Chondrocyte (in vitro differentiated cells): ENCODE results near the gene TRIB2. TPM values are rescaled to one million over a fixed set of nuclear protein-coding genes. Genes with fewer than 3 reads are reported as not detected.
A peak's percentile ranks its signal among the peaks of the same experiment; 100 is the strongest.

Experiments used
- DNase-seq: peaks from one replicate; pipeline ENCODE4 v3.0.0; 2021; ENCODE audit warnings: mixed read lengths, low spot score
- H3K27ac Mint-ChIP-seq: one replicate; pipeline ENCODE4 v1.8.0; 2021; ENCODE audit warnings: mild to moderate bottlenecking, moderate library complexity, mixed read lengths; ENCODE audit not compliant: unreplicated experiment
- H3K27me3 Mint-ChIP-seq: 2 replicates; pipeline ENCODE4 v1.8.0; 2021; ENCODE audit warnings: low read depth, mixed read lengths
- H3K36me3 Mint-ChIP-seq: 2 replicates; pipeline ENCODE4 v1.8.0; 2021; ENCODE audit warnings: low read depth, mixed read lengths
- H3K4me1 Mint-ChIP-seq: 2 replicates; pipeline ENCODE4 v1.8.0; 2021; ENCODE audit warnings: low read depth, mild to moderate bottlenecking, mixed read lengths
- H3K4me3 Mint-ChIP-seq: one replicate; pipeline ENCODE4 v1.8.0; 2021; ENCODE audit warnings: mild to moderate bottlenecking, moderate library complexity, mixed read lengths; ENCODE audit not compliant: unreplicated experiment
- H3K9me3 Mint-ChIP-seq: 2 replicates; pipeline ENCODE4 v1.8.0; 2021; ENCODE audit warnings: low read depth, mixed read lengths
- microRNA-seq: library from miRNA; unstranded; fragments of <30 nt; microRNA quantifications from one replicate; pipeline ENCODE4 v1.2.0, GENCODE V29; 2020; ENCODE audit warnings: borderline number of aligned reads
- total RNA-seq: library from RNA; stranded (reverse); gene quantifications from 3 replicates; pipeline ENCODE4 v1.2.1, GENCODE V29; 2021
- TF ChIP-seq, protein P1 (sequence below): fragments of 200-600 bp; sonication (generic); IDR thresholded peaks from 2 replicates; pipeline ENCODE4 v1.5.0; 2021; ENCODE audit warnings: antibody characterized with exemption, mild to moderate bottlenecking, moderate library complexity

Gene TRIB2
- total RNA-seq, 1 donor from 2014 or later, result 37.5 TPM

DNA sequence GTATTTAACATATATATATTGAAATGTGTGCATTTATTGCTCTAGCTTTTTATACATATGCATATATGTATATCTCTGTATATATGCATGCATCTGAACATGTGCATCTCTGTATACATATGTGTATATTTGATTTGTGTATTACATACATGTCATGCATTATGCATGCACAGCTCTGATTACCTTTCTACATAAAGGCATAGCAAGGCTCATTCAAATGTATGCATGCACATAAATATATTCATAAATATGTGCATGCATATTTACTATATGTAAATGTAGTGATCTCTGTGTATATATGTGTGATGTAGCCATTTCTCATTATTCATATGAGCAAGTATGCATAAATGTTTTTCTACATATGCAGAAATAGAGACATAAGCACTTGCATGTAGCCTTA is 64.6 kb downstream of the TRIB2 start:
- no peak for DNase-seq
- H3K27ac Mint-ChIP-seq, result no peak overlapping the region
- no peaks in the 10 kb centered on the region for H3K36me3 Mint-ChIP-seq
- H3K4me1 Mint-ChIP-seq, result no peaks in the 10 kb centered on the region
- no peaks in the 10 kb centered on the region for H3K9me3 Mint-ChIP-seq
- H3K27me3 Mint-ChIP-seq, result no peaks in the 10 kb centered on the region
- TF ChIP-seq, protein P1, sequence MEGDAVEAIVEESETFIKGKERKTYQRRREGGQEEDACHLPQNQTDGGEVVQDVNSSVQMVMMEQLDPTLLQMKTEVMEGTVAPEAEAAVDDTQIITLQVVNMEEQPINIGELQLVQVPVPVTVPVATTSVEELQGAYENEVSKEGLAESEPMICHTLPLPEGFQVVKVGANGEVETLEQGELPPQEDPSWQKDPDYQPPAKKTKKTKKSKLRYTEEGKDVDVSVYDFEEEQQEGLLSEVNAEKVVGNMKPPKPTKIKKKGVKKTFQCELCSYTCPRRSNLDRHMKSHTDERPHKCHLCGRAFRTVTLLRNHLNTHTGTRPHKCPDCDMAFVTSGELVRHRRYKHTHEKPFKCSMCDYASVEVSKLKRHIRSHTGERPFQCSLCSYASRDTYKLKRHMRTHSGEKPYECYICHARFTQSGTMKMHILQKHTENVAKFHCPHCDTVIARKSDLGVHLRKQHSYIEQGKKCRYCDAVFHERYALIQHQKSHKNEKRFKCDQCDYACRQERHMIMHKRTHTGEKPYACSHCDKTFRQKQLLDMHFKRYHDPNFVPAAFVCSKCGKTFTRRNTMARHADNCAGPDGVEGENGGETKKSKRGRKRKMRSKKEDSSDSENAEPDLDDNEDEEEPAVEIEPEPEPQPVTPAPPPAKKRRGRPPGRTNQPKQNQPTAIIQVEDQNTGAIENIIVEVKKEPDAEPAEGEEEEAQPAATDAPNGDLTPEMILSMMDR, result no peak
- no peak overlapping the region for H3K4me3 Mint-ChIP-seq

DNA sequence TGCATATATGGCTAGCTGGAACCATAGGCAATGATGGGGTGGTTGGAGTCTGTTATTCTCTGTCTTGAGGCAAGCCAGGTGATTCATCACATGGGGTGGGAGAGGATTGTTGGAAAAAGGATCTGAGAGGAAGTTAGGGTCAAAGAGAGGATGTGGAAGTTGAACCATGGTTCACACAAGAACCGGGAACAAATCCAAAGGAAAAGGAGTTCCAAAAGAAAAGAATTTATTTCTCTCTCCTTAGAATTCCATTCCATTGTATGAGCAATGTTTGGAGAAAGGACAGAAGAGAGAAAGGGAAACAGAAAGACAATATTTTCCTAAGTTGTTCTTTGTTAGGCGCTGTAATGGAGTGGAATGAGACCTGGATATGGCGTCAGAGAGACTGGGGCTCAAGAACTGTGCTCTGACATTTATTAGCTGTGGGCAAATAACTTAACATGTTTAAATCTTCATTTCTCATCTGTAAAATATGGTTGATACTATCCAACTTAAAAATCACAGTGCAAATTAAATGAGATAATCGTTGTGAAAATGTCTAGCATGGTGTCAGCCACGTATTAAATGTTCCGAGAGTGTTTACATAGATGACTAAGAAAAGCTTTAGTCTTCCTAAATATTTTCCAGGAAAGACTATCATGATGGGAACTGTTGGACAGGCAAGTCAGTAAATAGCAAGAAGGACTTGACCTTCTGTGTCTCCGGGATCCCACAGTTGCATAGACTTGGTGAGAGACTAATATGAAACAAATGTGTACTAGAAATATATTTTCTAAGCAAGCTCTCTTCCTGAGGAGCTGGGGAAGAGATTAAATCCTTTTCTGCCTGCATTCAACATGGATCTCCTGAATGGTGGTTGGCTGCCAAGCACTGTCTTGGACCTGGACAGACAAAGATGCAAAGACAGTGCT is 71.4 kb downstream of the TRIB2 start:
- no peaks in the 10 kb centered on the region for H3K27me3 Mint-ChIP-seq
- DNase-seq, result no peak

DNA sequence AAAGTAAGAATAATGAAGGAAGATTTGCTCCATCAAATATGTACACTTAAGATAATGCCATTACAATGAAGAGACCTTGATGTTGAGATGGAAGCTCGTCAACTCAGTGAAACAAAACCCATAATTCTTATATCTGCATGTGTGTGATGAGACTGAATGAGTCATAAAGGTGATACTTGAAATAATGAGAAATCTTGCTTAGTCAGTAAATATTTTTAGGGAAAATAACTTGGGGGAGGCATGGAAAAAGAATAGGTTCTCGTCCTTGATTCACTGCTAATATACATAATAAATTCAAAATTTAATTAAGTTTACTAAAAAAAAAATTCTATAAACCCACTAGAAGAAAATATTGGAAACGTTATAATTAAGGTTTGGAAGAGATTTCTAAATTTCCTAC is 75.2 kb downstream of the TRIB2 start:
- Mint-ChIP-seq H3K27me3 (no peaks in the 10 kb centered on the region), H3K27ac (no peak overlapping the region), H3K4me1 (peaks cover 22% of the 10 kb centered on the region), H3K36me3 (no peaks in the 10 kb centered on the region), H3K9me3 (no peaks in the 10 kb centered on the region), H3K4me3 (no peak overlapping the region)
- DNase-seq, result no peak
- TF ChIP-seq, protein P1, result no peak

More for the DNA sequence above, 71.4 kb downstream of the TRIB2 start:
- Mint-ChIP-seq H3K4me1 (peaks cover 18% of the 10 kb centered on the region), H3K4me3 (peak overlapping the region; percentile 12), H3K9me3 (no peaks in the 10 kb centered on the region), H3K36me3 (no peaks in the 10 kb centered on the region), H3K27ac (peak overlapping the region; percentile 84)
- TF ChIP-seq, protein P1, result no peak

Small RNAs within 50 kb of the gene (microRNA-seq; reads per million reads assigned to microRNA genes)
- gene MIR3125, result not detected
